Heart left ventricle (tissue), 13 donors: Measurements from ENCODE around the gene SPATA2L.

Experiments
- CTCF ChIP-seq, 12 donors: fragments of 200-600 bp; sonication (generic) in 4 of 12; IDR thresholded peaks; one replicate each; pipeline versions ENCODE4 v1.5.0 to v1.8.0; 2018 to 2022; ENCODE audit warnings: antibody characterized with exemption in 12 of 12, mild to moderate bottlenecking in 5 of 12
- POLR2A ChIP-seq, 2 donors: fragments of 450-650 bp; IDR thresholded peaks; one replicate each; pipeline ENCODE4 v1.6.1; 2017; ENCODE audit warnings: antibody characterized with exemption in 2 of 2, mild to moderate bottlenecking in 2 of 2, moderate library complexity in 2 of 2
- donor health status: ischemic (EF 13 %, LVEDD 7.1; RV severe dilation, severe dysfunction).
- donor health status: DM: no; HTN: yes; CAD: no.
- donor health status: DM: no; HTN: no; CAD: no.
- donor health status: ischemic (EF 25% LVEDD 6.9; RV normal size, moderate dysfunction).
- donor health status: ischemic (EF 25% LVEDD 5.7; RV mildly dilated, moderate dysfunction).
- donor health status: ischemic (EF 35%, LVEDD 5.7; RV mildly dilated, moderate dysfunction).
- donor health status: nonischemic (EF 11% LVEDD 7.7; RV severe dilation, severe dysfunction).
- donor health status: DM: yes; HTN: yes; CAD: no.
- donor health status: PGD.
- donor health status: ischemic (EF 29% LVEDD 5.4; RV normal size, mild dysfunction).
- donor health status: nonischemic (EF 23%, LVEDD 6.1; RV moderate dilation, normal function).

DNA sequence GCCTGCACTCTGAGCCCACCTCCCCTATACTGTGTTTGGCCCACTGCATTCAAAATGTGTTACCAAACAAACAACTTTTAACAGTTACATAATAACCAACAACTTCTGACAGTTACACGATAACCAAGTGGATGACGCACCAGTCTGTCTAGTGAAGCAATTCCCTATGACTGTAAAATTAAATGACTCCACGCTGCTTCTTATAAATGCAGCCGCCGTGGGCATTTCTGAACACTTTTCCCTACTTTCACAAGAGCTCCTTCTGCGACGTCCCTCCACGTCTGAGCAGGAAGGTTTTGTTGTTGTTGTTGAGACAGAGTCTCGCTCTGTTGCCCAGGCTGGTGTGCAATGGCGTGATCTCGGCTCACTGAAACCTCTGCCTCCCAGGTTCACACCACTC lies 47.4 kb upstream of the SPATA2L start:
- TF ChIP-seq CTCF (IDR thresholded peaks at IDR 0.05), result no peak
- no peak for TF ChIP-seq POLR2A (IDR thresholded peaks at IDR 0.05)
